ENCODE measurements around the gene REEP1.

Gene REEP1

DNA sequence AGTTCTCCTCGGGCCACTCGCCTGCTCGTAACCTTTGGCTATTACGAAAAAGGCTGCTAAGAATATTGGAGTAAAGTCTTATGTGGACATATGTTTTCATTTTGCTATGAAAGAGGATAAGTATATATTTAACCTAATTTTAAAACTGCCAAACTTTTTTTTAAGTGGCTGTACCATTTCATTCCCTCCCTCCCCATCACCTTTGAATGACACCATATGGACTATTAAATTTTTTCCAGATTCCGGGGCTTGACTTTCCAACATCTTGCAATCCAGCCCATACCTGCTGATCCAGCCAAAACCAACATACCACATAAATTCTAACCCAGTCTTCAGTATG, 31.5 kb downstream of the REEP1 start:
- no peak for TF ChIP-seq POLR2A (IDR thresholded peaks at IDR 0.05; ENCODE audit: low read depth, low read length)
- no peak for FAIRE-seq
- no peak for DNase-seq (ENCODE audit: insufficient read length, low spot score)

DNA sequence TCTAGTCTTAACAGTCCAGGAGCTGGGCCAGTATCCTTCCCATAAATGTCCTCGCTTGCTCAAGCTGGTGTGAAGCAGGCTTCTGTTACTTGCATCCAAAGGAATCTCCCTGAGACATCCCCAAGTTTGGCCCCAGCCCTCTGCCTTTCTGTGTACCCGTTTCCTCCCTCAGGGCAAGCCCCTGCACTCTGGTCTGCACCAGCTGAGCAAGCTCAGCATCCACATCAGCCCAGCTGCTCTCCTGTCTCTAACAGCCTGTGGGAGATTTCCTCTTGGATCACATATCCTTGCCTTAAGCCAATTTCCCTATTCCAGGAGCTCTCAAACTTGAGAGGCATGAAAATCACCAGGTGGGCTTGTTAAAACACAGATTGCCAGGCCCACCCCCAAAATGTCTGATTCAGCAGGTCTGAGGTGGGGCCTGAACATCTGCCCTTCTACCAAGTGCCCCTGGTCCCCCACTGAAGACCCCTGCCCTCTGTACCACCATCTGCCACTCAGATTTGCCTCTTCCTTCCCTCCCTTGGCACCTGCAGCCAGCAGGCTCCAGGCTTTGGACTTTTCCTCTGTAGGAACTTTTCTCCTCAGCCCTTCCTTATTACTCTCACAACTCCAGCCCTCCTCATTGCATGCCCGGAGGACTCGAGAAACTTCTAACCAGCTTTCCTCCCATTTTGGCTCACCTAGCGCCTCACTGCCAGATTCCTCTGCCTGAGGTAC, 32.1 kb downstream of the REEP1 start:
- no peak for DNase-seq (ENCODE audit: insufficient read length, low spot score)
- FAIRE-seq: no peak
- TF ChIP-seq POLR2A (IDR thresholded peaks at IDR 0.05; ENCODE audit: low read depth, low read length): no peak

DNA sequence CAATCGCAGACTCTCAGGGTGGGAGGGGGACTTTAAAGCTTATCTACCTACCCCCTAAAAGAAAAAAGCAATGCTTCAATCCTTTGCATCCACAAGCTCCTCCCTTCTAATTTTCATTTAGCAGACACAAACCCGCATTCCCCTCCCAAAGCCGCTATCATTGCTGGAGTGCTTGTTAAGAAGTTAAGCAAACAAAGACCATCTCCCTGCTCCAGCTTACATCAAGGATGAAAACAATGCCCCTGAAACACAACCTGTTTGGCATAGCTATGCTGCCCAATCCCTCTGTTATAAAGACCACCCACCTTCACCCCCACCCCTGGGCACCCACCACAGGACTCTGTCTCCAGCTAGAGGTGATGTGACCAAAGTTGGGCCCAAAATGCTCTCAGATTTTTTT, 33.0 kb downstream of the REEP1 start:
- no peak for TF ChIP-seq POLR2A (IDR thresholded peaks at IDR 0.05; ENCODE audit: low read depth, low read length)
- no peak for FAIRE-seq
- no peak for DNase-seq (ENCODE audit: insufficient read length, low spot score)

DNA sequence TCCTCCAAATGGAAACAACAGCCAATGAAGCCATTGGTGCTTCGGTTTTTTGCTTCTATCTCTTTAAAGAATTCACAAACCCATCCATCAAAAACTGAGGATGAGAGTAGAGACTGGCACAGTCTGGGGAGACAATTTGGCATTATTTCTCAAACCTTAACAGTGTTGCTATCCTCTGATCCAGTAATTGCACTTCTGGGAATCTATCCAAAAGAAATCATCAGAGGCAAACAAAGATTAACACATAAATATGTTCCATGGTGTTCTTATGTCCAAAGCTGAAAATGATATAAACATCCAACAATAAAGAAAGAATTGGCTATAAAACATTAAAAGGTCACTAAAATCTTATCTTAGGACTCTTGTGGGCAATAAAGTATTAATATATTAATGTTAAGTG, 35.1 kb downstream of the REEP1 start:
- no peak for DNase-seq (ENCODE audit: insufficient read length, low spot score)
- no peak for FAIRE-seq
- TF ChIP-seq POLR2A (IDR thresholded peaks at IDR 0.05; ENCODE audit: low read depth, low read length): no peak

DNA sequence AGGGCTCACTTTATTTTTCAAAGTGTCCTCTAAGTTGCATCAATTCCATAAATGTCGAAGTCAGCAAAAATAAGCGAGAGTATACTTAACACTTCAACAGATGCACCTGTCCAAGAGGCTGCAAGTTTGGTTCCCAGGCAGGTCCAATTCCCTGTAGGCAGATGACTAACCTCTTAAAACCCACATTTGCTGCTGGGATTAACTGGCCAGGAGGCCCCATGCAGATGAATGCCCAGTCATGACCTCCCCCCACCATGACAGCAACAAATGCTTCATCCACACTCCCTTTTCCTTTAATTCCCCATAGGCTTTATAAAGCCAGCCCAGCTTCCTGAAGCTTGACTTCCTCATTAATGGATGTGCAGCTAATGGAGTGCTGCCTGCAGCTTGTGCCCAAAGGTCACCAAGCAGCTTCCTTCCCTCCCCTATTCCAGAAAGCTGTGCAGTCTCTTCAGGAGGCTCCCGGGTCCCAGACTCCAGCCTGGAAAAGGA, 35.7 kb downstream of the REEP1 start:
- FAIRE-seq (no peak), DNase-seq (ENCODE audit: insufficient read length, low spot score) (no peak)
- TF ChIP-seq POLR2A (IDR thresholded peaks at IDR 0.05; ENCODE audit: low read depth, low read length): no peak

DNA sequence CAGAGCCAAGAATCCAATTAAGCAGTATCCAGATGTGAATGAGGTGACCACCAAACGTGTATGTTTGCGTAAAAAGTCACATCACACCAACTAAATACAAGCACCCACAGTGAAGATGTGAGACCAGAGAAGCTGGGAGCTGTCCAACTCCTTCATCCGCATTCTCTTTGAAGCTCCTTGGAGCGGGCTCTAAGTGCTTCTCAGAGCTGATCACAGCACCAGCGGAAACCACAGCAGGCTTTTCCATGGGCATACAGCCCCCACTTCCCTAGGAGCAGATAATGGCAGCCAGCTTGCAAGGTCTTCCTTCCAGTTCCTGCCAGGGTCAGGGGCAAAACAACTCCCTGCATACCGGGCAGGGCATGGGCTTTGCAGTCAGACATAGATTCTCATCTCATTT, 36.4 kb downstream of the REEP1 start:
- DNase-seq (ENCODE audit: insufficient read length, low spot score) (no peak), FAIRE-seq (no peak)
- TF ChIP-seq POLR2A (IDR thresholded peaks at IDR 0.05; ENCODE audit: low read depth, low read length): no peak

DNA sequence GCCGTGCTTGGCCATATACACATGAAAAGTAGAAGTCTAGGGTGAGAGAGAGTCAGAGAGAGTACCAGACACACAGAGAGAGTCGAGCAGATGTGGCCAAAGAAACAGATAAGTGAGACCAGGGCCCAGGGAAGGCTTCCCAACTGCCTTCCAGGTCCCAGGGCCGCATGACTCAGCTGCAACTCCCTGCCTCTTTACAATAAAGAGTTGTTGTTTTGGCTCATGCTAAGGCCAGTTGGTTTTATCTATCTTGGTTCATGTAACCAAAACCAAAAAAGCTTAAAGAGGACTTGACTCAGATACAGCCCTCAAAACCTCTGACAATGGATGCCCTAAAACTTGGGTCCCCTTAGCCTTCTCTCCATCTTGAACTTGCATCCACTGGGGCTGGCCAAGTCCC, 36.9 kb downstream of the REEP1 start:
- no peak for FAIRE-seq

DNA sequence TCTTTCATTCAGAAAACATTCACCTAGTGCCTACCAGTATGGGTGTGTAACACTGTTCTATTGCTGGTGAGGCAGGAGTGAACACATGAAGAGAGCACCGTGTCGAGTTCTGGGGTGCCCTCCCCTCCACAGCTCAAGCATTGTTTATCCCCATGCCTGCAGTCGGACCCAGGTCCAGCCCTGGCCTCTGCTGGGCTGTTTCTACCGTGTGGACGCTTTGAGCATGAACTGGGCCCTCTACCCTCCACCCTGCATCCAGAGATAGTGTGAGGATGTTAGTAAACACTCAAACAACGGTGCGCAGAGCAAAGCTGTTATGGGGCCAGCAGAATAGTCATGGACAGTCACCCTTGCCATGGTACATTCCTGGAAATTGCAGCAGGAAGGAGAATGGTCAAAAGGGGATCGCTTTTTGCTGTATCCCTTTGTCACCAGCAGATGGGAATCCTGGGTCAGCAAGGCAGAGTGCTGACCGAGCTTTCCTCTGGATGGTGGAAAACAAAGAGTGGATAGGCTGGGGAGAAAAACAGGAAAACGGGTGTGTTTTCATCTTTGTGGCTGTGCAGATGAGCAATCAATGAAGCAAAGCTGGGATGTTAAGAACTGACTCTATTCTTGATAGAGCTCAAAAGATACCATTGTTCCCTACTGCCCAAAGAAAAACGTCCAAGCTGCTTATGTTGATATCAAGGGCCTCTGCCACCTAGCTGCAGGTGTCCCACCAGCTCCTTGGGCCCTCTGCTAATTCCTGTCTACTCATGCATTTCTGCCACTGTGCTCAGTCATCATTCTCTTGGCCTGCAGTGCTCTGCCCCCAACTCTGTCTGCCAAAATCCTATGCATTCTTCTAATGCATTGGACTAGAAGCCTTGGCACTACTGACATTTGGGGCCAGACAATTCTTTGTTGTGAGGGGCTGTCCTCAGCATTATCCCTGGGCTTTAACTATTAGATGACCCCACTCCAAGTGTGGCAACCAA, 38.7 kb downstream of the REEP1 start:
- FAIRE-seq (no peak), DNase-seq (ENCODE audit: insufficient read length, low spot score) (no peak)
- TF ChIP-seq POLR2A (IDR thresholded peaks at IDR 0.05; ENCODE audit: low read depth, low read length): no peak

More for the DNA sequence above, 36.9 kb downstream of the REEP1 start:
- DNase-seq (ENCODE audit: insufficient read length, low spot score): no peak
- TF ChIP-seq POLR2A (IDR thresholded peaks at IDR 0.05; ENCODE audit: low read depth, low read length): no peak

DNA sequence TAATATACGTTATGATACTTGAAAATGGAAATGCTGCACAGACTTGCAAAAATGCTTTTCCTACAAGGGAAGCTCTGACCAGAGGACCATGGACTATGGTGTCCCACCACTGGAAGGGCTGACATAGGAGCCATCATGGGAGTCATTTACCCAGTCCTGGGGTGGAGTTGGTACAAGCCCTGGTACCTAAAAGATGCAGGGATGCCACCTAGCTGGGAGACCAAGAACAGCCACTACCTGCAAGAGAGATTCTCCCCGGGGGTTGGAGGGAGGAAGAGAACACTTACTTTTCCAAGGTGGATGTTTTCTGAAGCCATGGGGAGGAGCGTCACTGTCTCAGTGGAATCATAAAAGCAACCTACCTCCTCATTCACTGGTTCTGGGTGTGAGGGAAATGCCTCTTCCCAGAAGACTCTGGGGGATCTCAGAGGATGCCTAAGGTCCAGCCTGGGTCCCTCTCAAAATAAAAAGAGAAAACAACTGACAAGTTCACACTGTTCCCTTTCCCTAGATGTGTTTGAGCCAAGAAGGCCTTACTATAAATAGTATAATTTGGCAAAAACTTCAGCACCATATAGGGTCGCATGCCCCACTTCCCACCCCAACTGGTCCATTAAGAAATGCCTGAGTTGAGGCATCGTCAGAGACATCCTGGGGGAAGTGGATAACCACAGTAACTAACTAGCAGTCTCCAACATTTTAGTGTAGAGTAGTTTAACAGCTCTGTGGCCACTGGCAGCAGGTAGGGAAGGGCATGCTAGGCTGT, 39.9 kb downstream of the REEP1 start:
- TF ChIP-seq POLR2A (IDR thresholded peaks at IDR 0.05; ENCODE audit: low read depth, low read length): no peak
- DNase-seq (ENCODE audit: insufficient read length, low spot score) (no peak), FAIRE-seq (no peak)

DNA sequence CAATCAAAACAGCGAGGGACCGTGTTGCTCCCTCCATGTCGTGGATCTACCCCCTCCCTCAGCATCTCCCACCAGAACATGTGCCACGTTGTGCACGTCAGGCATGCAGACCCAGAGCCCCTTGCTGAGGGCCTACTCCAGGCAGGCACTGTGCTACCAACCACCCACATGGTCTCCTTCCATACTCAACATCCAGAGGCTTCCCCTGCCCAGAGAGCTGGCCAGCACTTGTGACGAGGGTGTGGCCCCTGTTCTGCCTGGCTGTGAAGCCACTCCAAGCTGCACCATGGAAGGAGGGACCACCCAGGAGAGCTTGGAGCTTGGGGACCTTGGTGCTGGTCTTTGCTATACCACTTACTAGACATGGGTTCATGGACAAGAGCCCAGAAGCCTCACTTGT, 40.5 kb downstream of the REEP1 start:
- TF ChIP-seq POLR2A (IDR thresholded peaks at IDR 0.05; ENCODE audit: low read depth, low read length): no peak
- FAIRE-seq (no peak), DNase-seq (ENCODE audit: insufficient read length, low spot score) (no peak)

DNA sequence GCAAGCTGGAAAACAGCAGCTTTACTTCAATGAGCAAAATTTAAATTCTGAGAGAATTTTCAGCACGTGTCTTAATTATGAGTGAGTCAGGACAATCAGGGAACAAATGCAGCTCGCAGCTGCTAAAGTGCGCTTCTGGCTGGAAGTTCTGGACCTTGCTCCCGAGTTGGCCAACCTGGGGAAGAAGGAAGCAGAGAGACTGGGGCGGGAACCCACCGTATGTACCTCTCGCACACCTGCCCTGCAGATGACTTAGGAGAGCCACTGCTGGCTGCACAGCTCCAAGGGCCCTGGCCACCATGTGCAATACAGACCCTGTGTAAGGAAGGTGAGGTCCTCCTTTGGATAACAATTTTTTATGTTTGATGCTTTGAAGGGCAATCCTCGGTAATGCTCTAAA, 42.4 kb downstream of the REEP1 start:
- no peak for TF ChIP-seq POLR2A (IDR thresholded peaks at IDR 0.05; ENCODE audit: low read depth, low read length)
- DNase-seq (ENCODE audit: insufficient read length, low spot score): no peak
- FAIRE-seq: no peak

DNA sequence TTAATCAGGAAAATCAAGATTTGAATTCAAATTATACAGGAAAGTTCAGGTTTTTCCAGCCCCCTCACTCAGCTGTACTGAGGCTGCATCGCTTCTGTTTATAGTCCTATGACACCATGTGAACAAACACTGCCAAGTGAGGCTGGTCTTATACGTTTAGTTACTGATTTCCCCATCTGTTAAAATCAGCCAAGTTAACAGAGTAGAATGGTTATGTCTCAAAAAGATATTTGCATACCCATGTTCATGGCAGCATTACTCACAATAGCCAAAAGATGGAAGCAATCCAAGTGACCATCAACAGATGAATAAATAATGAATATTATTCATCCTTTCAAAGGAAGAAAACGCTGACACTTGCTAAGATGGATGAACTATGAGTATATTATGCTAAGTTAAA, 43.8 kb downstream of the REEP1 start:
- DNase-seq (ENCODE audit: insufficient read length, low spot score) (no peak), FAIRE-seq (no peak)
- TF ChIP-seq POLR2A (IDR thresholded peaks at IDR 0.05; ENCODE audit: low read depth, low read length): no peak

DNA sequence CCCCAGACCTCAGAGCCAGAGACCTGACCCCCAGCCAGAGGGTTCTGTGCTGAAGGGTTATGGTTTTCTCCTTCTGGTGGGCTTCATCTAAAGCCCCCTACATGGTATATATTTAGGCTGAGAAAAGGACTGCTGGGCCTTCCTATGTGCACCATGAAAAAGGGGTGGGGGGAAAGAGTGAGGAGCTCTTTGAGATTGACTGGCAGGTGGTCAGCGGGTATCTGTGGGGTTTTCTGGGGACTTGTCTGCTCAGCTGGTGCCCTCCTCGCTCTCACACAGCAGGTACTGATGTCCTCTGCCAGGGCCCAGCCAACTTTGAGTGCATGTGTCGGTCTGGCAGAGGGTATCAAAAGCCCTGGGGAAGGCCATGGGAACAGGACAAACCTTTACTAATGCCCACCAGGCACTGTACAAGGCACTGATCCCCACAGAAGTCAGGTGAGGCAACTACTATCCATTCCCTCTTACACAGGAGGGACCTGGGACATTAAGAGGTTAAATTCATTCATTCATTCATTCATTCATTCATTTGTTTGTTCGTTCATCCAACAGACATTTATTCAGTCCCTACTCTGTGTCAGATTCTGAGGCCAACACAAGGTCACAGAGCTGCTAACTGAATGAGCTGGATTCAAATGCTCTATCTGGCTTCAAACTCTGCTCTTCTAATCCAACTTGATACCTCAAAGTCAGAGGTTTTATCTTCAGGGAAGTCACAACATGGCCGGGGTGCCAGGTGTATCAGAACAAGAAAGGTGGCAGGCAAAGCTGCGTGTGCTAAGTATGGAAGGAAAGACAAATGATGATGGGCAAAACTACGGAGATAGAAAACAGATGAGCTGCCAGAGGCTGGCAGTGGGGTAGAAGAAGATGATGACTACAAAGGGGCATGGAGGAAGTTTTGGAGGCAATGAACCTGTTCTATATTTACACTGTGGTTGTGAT, 44.6 kb downstream of the REEP1 start:
- no peak for TF ChIP-seq POLR2A (IDR thresholded peaks at IDR 0.05; ENCODE audit: low read depth, low read length)
- FAIRE-seq: no peak
- no peak for DNase-seq (ENCODE audit: insufficient read length, low spot score)

Measured in H54 (cell line).